ENCODE results near the gene ADGRF3. TPM values are rescaled to one million over a fixed set of nuclear protein-coding genes. Genes with fewer than 3 reads are reported as not detected.
"Not testable (repeated sequence)": the region's sequence is repeated elsewhere in the genome, so short reads cannot be mapped to it uniquely, and the experiment has no call there.

The ADGRF3 gene
- total RNA-seq, 1 donor from 2014 or later, result 0.49 TPM

DNA sequence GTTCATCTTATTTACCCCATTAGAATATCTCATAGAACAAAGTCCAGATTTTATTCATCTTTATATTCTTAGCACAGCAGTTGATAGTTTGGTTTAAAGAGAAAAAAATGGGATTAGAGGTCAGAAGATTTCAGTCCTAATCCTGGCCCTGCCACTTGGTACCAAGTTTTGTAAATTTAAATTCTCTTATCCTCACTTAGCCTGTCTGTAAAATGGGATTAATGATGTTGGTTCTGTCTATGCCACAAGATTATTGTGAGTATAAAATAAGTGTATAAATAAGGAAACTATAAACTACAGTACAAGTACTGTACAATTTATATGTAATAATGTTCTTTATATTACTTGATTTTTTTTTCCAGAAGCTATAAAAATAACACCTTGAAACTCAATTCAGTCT is 38.0 kb upstream of the ADGRF3 start:
- H3K9me3 ChIP-seq, result no peaks in the 10 kb centered on the region
- no peak for DNase-seq (ENCODE audit: extremely low spot score in 2 of 2)
- no peaks in the 10 kb centered on the region for H3K36me3 ChIP-seq
- TF ChIP-seq CTCF (IDR thresholded peaks at IDR 0.05) (no peak), POLR2AphosphoS5 (IDR thresholded peaks at IDR 0.05; ENCODE audit: insufficient read depth in 1 of 2, low read depth in 1 of 2) (no peak), POLR2A (IDR thresholded peaks at IDR 0.05) (no peak)
- intact Hi-C loops (cut with DNase I), result no loop called here
- H3K4me3 ChIP-seq, result no peak overlapping the region
- no peak overlapping the region for H3K27ac ChIP-seq
- H3K4me1 ChIP-seq, result no peaks in the 10 kb centered on the region
- no peaks in the 10 kb centered on the region for H3K27me3 ChIP-seq

DNA sequence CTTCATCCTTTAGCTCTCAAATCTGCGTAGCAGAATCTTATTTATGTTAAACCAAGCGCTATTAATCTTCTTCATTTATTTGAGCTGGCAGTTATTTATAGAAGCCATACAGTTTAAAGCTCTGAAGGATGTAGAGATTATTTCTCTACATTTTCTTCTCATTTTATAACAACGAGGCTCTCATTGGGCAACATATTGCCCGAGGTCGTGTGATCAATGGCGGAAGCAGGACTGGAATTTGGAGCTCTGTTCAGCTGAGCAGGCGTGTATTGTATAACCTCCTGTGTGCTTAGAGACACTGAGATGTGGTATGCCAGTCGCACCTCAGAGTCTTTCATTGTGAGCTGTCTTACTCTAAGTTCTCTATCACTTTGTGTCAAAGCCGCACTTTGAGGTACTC is 37.6 kb upstream of the ADGRF3 start:
- Histone ChIP-seq H3K9me3 (no peaks in the 10 kb centered on the region), H3K4me1 (no peaks in the 10 kb centered on the region), H3K27me3 (no peaks in the 10 kb centered on the region), H3K36me3 (no peaks in the 10 kb centered on the region), H3K27ac (no peak overlapping the region), H3K4me3 (no peak overlapping the region)
- TF ChIP-seq POLR2AphosphoS5 (IDR thresholded peaks at IDR 0.05; ENCODE audit: insufficient read depth in 1 of 2, low read depth in 1 of 2) (no peak), POLR2A (IDR thresholded peaks at IDR 0.05) (no peak), CTCF (IDR thresholded peaks at IDR 0.05) (no peak)
- intact Hi-C loops (cut with DNase I), result no loop called here
- DNase-seq (ENCODE audit: extremely low spot score in 2 of 2), result no peak

GRCh38 chr2:26382564-26382963 is 36.0 kb upstream of the ADGRF3 start:
- H3K36me3 ChIP-seq, result no peaks in the 10 kb centered on the region
- TF ChIP-seq POLR2AphosphoS5 (IDR thresholded peaks at IDR 0.05; ENCODE audit: insufficient read depth in 1 of 2, low read depth in 1 of 2) (no peak), CTCF (IDR thresholded peaks at IDR 0.05) (no peak), POLR2A (IDR thresholded peaks at IDR 0.05) (no peak)
- intact Hi-C loops (cut with DNase I), result no loop called here

DNA sequence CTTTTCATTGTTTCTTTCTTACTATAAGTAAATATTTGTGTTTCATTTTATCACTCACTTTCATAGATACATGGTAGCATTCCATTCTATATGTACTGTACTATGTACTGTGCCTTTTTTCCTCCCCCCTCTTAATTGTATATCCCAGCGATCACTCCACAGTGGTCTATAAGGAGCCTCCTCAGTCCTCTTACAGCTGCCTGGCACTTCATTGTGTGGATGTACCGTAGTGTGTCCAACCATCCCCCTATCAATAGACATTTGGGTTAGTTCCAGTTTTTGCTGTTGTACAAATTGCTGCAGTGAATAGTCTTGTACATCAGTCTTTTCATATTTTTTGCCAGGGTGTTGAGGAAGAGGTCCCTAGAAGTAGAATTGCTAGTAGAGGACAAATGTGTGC is 33.7 kb upstream of the ADGRF3 start:
- no peak overlapping the region for H3K4me3 ChIP-seq
- no peaks in the 10 kb centered on the region for H3K9me3 ChIP-seq
- H3K27ac ChIP-seq, result no peak overlapping the region
- intact Hi-C loops (cut with DNase I), result no loop called here
- H3K36me3 ChIP-seq, result peaks cover 0 to 2% of the 10 kb centered on the region in 2 donors
- TF ChIP-seq POLR2A (IDR thresholded peaks at IDR 0.05) (no peak), POLR2AphosphoS5 (IDR thresholded peaks at IDR 0.05; ENCODE audit: insufficient read depth in 1 of 2, low read depth in 1 of 2) (no peak), CTCF (IDR thresholded peaks at IDR 0.05) (no peak)
- DNase-seq (ENCODE audit: extremely low spot score in 2 of 2), result no peak
- H3K4me1 ChIP-seq, result no peaks in the 10 kb centered on the region
- no peaks in the 10 kb centered on the region for H3K27me3 ChIP-seq

More at GRCh38 chr2:26382564-26382963, 36.0 kb upstream of the ADGRF3 start:
- Histone ChIP-seq H3K4me1 (no peaks in the 10 kb centered on the region), H3K9me3 (no peaks in the 10 kb centered on the region), H3K4me3 (no peak overlapping the region), H3K27ac (no peak overlapping the region), H3K27me3 (no peaks in the 10 kb centered on the region)
- no peak for DNase-seq (ENCODE audit: extremely low spot score in 2 of 2)

DNA sequence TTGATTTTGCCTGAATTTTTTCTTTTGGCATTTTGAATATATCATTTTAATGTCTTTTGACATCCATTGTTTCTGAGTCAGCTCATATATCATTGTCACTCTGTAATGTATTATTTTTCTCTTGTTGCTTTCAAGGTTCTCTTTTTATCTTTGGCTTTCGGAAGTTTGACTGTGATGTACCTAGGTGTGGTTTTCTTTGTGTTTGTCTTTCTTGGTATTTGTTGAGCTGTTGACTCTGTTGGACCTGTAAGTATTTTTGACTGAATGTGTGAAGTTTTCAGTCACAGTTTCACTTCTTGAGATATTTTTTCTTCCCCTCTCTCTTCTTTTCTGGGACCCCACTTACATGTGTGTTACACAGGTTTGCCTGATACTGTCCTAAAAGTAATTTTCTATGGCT is 30.2 kb upstream of the ADGRF3 start:
- TF ChIP-seq POLR2A (IDR thresholded peaks at IDR 0.05), result no peak
- Histone ChIP-seq H3K27ac (no peak overlapping the region), H3K27me3 (no peaks in the 10 kb centered on the region), H3K9me3 (no peaks in the 10 kb centered on the region), H3K36me3 (peaks cover 0 to 29% of the 10 kb centered on the region in 2 donors), H3K4me3 (no peak overlapping the region), H3K4me1 (no peaks in the 10 kb centered on the region)
- DNase-seq (ENCODE audit: extremely low spot score in 2 of 2), result no peak
- intact Hi-C loops (cut with DNase I), result no loop called here

GRCh38 chr2:26370909-26371308 is 24.3 kb upstream of the ADGRF3 start:
- DNase-seq (ENCODE audit: extremely low spot score in 2 of 2); intact Hi-C loops (cut with DNase I): not testable (repeated sequence)
- peaks cover 3 to 48% of the 10 kb centered on the region in 2 donors for H3K36me3 ChIP-seq

GRCh38 chr2:26369664-26370063 is 23.1 kb upstream of the ADGRF3 start:
- H3K27ac ChIP-seq; intact Hi-C loops (cut with DNase I); H3K27me3 ChIP-seq; H3K4me1 ChIP-seq; H3K4me3 ChIP-seq; DNase-seq (ENCODE audit: extremely low spot score in 2 of 2); H3K9me3 ChIP-seq: not testable (repeated sequence)
- peaks cover 3 to 39% of the 10 kb centered on the region in 2 donors for H3K36me3 ChIP-seq

More at GRCh38 chr2:26370909-26371308, 24.3 kb upstream of the ADGRF3 start:
- H3K27me3 ChIP-seq, H3K4me1 ChIP-seq, H3K9me3 ChIP-seq, H3K4me3 ChIP-seq, H3K27ac ChIP-seq: not testable (repeated sequence)
